T-cell (primary cell): Measurements from ENCODE around the gene CTBP2. TPM values are rescaled to one million over a fixed set of nuclear protein-coding genes. Genes with fewer than 3 reads are reported as not detected.

Experiments used
- ATAC-seq, 4 experiments: fragments of 200-7000 bp in 3 of 4; fragments of 150-1000 bp in 1 of 4; cut with Tn5 transposase; replicated peaks in 1 of 4; 1 replicate in 3 of 4; 2 replicates in 1 of 4; pipeline ENCODE4 v1.10.0; 2021; ENCODE audit warnings: moderate library complexity in 3 of 4, mild to moderate bottlenecking in 2 of 4, moderate number of reproducible peaks in 1 of 4
- CTCF ChIA-PET, 2 donors: fragments of 300-600 bp; sonication (Branson Sonifier 250); formaldehyde crosslinking; loops; one replicate each; lab custom pipeline; 2022; ENCODE audit warnings: antibody characterized with exemption in 2 of 2; lab: Charles Lee
- POLR2A ChIA-PET, 2 donors: fragments of 300-600 bp; sonication (Branson Sonifier 250); formaldehyde crosslinking; loops; one replicate each; lab custom pipeline; 2022; ENCODE audit warnings: antibody characterized with exemption in 2 of 2; lab: Charles Lee
- DNase-seq, 35 experiments: peaks; one replicate each; pipeline versions ENCODE4 v3.0.0 to v3.0.0-alpha.2; 2013 to 2023
- H3K27ac ChIP-seq: one replicate; pipeline ENCODE4 v1.5.1; 2013; ENCODE audit warnings: low read length
- H3K27me3 ChIP-seq, 2 experiments: replicated peaks in 1 of 2; 1 replicate in 1 of 2; 2 replicates in 1 of 2; pipeline versions ENCODE4 v1.6.1 to v1.7.0; 2013; ENCODE audit warnings: low read length in 1 of 2, mixed read lengths in 1 of 2; ENCODE audit not compliant: control insufficient read depth in 2 of 2, insufficient read depth in 2 of 2; ENCODE audit errors: extremely low read depth in 1 of 2
- H3K36me3 ChIP-seq, 2 donors: 1 replicate in 1 of 2; 2 replicates in 1 of 2; pipeline versions ENCODE4 v1.6.1 to v1.7.0; 2013; ENCODE audit warnings: low read length in 1 of 2; ENCODE audit not compliant: control insufficient read depth in 2 of 2, insufficient read depth in 1 of 2; ENCODE audit errors: extremely low read depth in 1 of 2
- H3K4me1 ChIP-seq, 2 experiments: 1 replicate in 1 of 2; 2 replicates in 1 of 2; pipeline versions ENCODE4 v1.6.1 to v1.7.0; 2013; ENCODE audit warnings: low read length in 2 of 2, mixed read lengths in 1 of 2; ENCODE audit not compliant: insufficient read depth in 2 of 2, control insufficient read depth in 1 of 2; ENCODE audit errors: extremely low read depth in 1 of 2
- H3K4me3 ChIP-seq, 2 donors: 1 replicate in 1 of 2; 2 replicates in 1 of 2; pipeline versions ENCODE4 v1.5.1 to v1.7.0; 2013; ENCODE audit warnings: mild to moderate bottlenecking in 2 of 2, low read length in 1 of 2, moderate library complexity in 1 of 2; ENCODE audit not compliant: control insufficient read depth in 1 of 2; ENCODE audit errors: extremely low read depth in 1 of 2
- H3K9me3 ChIP-seq: 2 replicates; pipeline ENCODE4 v1.7.0; 2013
- H3K27ac Mint-ChIP-seq, 2 donors: one replicate each; pipeline ENCODE4 v1.8.0; 2020 to 2021; ENCODE audit warnings: mild to moderate bottlenecking in 2 of 2, mixed read lengths in 2 of 2
- H3K27me3 Mint-ChIP-seq, 2 donors: one replicate each; pipeline ENCODE4 v1.8.0; 2021 to 2022; ENCODE audit warnings: mixed read lengths in 2 of 2
- H3K36me3 Mint-ChIP-seq: one replicate; pipeline ENCODE4 v1.8.0; 2021; ENCODE audit warnings: mixed read lengths
- H3K4me1 Mint-ChIP-seq, 3 donors: one replicate each; pipeline ENCODE4 v1.8.0; 2020 to 2022; ENCODE audit warnings: mixed read lengths in 3 of 3, mild to moderate bottlenecking in 1 of 3
- H3K4me3 Mint-ChIP-seq, 3 donors: one replicate each; pipeline ENCODE4 v1.8.0; 2020 to 2022; ENCODE audit warnings: mild to moderate bottlenecking in 3 of 3, mixed read lengths in 3 of 3, moderate library complexity in 3 of 3
- H3K9me3 Mint-ChIP-seq, 3 donors: one replicate each; pipeline ENCODE4 v1.8.0; 2020 to 2022; ENCODE audit warnings: mixed read lengths in 3 of 3
- WGBS: methylation state at CpG from one replicate; pipeline ENCODE4 v1.1.5; 2013; ENCODE audit warnings: missing lambda C conversion rate; ENCODE audit not compliant: insufficient coverage; 5-methylcytosine and 5-hydroxymethylcytosine counted together
- total RNA-seq, 35 experiments: library from RNA in 6 of 35; stranded (reverse) in 6 of 35; fragments of 120-200 nt in 1 of 35; gene quantifications; one replicate each; pipeline versions ENCODE4 v1.2.1 to v1.2.4 and lab custom pipeline; 2013 to 2026

Gene CTBP2
- total RNA-seq, 5 donors from 2014 or later (not counting 1 experiment from before 2014, with no cell fraction given): 1.1 to 5.8 (median 3.1) TPM

DNA sequence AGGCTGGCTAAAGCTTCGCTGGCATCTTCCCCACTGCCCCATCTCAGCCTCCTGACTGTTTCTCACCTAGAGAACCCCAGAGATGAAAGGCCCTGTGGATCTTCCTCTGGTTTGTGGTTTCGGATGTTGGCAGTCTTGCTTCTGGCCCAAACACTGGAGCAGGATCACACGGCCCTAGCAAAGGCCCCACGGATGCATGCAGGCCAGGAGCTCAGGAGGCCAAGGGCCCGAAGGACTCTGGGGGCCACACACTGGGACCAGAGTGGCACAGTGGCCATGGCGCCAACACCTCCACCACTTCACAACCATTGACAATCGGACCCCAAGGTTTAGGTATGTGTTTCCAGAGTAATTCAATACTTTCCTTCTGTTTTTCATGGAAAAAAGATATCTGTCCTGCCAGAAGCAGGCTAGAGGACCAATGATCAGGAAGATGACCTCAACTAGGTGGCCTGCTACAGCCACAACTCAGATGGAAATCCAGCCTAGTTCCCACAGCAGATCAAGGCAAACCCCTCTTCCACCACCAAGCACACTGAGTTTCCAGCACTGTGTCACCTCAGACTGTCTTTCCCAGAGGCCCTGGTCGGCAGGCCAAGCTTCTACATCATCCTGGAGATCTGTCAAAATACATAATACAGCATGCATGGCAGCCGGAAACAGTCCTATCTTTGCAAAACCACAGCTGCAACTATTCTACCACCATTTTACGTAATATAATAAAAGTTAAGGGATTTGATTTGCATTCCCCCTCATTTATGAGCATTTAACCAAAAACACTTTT lies 53.0 kb downstream of the CTBP2 start:
- H3K27me3 Mint-ChIP-seq: peaks cover 0 to 3% of the 10 kb centered on the region in 2 donors
- POLR2A ChIA-PET: no interaction called here

DNA sequence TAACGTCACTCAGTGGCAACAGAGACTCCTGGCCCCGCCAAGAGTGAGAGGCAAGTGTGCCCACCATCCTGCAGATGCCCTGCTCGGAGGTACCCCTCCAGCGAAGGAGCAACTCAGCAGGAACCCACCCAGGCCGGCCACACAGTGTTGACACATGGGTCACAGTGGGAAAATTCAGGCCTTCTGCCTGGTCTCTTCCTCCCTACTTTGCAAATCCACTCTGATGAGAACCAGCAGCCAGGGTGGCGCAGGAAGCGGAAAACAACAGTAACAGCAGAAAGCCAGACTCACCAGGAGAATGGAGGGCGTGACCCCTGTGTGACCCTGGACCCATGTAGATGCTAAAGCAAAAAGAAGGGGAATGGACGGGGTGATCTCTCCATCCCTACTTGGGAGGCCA lies 53.8 kb downstream of the CTBP2 start:
- no peaks in the 10 kb centered on the region for H3K36me3 ChIP-seq

More for the DNA sequence above, 53.0 kb downstream of the CTBP2 start:
- no peak overlapping the region for H3K27ac Mint-ChIP-seq
- no peak for ATAC-seq
- H3K9me3 Mint-ChIP-seq: peaks cover 3 to 10% (median 5%) of the 10 kb centered on the region in 3 donors
- H3K36me3 Mint-ChIP-seq: no peaks in the 10 kb centered on the region
- 72% methylated on average over 6 of the region's 10 CpGs for WGBS
- Histone ChIP-seq H3K36me3 (no peaks in the 10 kb centered on the region), H3K9me3 (no peaks in the 10 kb centered on the region), H3K4me1 (no peaks in the 10 kb centered on the region), H3K4me3 (no peak overlapping the region), H3K27ac (no peak overlapping the region), H3K27me3 (peaks cover 0 to 14% of the 10 kb centered on the region in 2 experiments)
- DNase-seq: no peak
- no peaks in the 10 kb centered on the region for H3K4me1 Mint-ChIP-seq
- H3K4me3 Mint-ChIP-seq: no peak overlapping the region
- CTCF ChIA-PET: no interaction called here

DNA sequence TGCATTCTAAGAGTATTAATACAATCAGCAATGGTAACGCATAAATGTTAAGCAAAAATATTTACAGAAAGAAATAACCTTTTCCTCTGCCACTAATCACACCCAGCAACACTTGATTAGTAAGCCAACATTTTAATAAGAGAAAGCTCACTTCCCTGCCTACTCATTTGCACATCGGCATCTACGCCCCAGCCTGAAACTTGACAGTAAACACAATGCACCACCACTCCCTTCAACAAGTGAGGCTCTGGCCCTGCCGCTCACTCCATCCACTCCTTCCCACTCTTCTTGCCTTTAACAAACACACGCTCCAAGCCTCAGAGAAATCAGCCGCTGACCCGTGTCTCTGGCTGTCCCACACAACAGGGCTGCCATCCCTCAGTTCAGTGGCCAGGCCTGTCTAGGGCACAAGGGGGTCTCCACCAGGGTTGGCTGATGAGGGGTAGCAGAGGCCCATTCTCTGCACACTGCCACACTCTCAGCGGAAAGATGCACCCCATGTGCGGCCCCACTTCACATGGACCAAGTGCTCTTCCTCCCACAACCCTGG lies 54.6 kb downstream of the CTBP2 start:
- POLR2A ChIA-PET: no interaction called here
- Histone ChIP-seq H3K4me1 (no peaks in the 10 kb centered on the region), H3K27me3 (peaks cover 0 to 14% of the 10 kb centered on the region in 2 experiments), H3K27ac (no peak overlapping the region), H3K36me3 (no peaks in the 10 kb centered on the region), H3K9me3 (no peaks in the 10 kb centered on the region), H3K4me3 (no peak overlapping the region)
- Mint-ChIP-seq H3K27me3 (peaks cover 0 to 3% of the 10 kb centered on the region in 2 donors), H3K36me3 (no peaks in the 10 kb centered on the region), H3K4me3 (no peak overlapping the region), H3K4me1 (no peaks in the 10 kb centered on the region), H3K27ac (no peak overlapping the region), H3K9me3 (peaks cover 3 to 10% (median 5%) of the 10 kb centered on the region in 3 donors)
- CTCF ChIA-PET: no interaction called here
- WGBS: 94% methylated on average over 4 of the region's 9 CpGs
- ATAC-seq: no peak
- DNase-seq: no peak

More for the DNA sequence above, 53.8 kb downstream of the CTBP2 start:
- 92% methylated on average over 5 of the region's 9 CpGs for WGBS
- no peak overlapping the region for H3K4me3 ChIP-seq
- Mint-ChIP-seq H3K4me1 (no peaks in the 10 kb centered on the region), H3K4me3 (no peak overlapping the region), H3K27ac (no peak overlapping the region), H3K9me3 (peaks cover 3 to 10% (median 5%) of the 10 kb centered on the region in 3 donors), H3K27me3 (peaks cover 0 to 3% of the 10 kb centered on the region in 2 donors), H3K36me3 (no peaks in the 10 kb centered on the region)
- H3K4me1 ChIP-seq: no peaks in the 10 kb centered on the region
- no peaks in the 10 kb centered on the region for H3K9me3 ChIP-seq
- ChIA-PET CTCF (no interaction called here), POLR2A (no interaction called here)
- peaks cover 0 to 14% of the 10 kb centered on the region in 2 experiments for H3K27me3 ChIP-seq
- DNase-seq: no peak
- H3K27ac ChIP-seq: no peak overlapping the region
- no peak for ATAC-seq

DNA sequence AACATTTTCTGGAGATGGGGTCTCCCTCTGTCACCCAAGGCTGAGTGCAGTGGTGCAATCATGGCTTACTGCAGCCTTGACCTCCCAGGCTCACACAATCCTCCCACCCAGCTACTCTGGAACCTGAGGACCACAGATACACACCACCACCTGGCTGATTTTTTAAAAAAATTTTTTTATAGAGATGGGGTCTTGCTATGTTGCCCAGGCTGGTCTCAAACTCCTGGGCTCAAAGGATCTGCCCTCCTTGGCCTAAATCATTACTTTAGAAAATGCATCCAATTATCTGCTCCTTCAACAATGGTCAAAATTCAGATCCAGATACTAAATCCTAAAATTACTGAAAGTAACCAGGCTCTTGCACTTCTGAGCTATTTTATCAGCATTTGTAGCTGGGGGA lies 55.2 kb downstream of the CTBP2 start:
- Histone ChIP-seq H3K27ac (no peak overlapping the region), H3K36me3 (no peaks in the 10 kb centered on the region), H3K27me3 (peaks cover 0 to 14% of the 10 kb centered on the region in 2 experiments), H3K4me1 (no peaks in the 10 kb centered on the region), H3K4me3 (no peak overlapping the region), H3K9me3 (no peaks in the 10 kb centered on the region)
- ATAC-seq: no peak
- Mint-ChIP-seq H3K4me3 (no peak overlapping the region), H3K27ac (no peak overlapping the region), H3K9me3 (peaks cover 3 to 10% (median 5%) of the 10 kb centered on the region in 3 donors), H3K27me3 (peaks cover 0 to 3% of the 10 kb centered on the region in 2 donors), H3K4me1 (no peaks in the 10 kb centered on the region), H3K36me3 (no peaks in the 10 kb centered on the region)
- ChIA-PET CTCF (no interaction called here), POLR2A (no interaction called here)
- DNase-seq: no peak

DNA sequence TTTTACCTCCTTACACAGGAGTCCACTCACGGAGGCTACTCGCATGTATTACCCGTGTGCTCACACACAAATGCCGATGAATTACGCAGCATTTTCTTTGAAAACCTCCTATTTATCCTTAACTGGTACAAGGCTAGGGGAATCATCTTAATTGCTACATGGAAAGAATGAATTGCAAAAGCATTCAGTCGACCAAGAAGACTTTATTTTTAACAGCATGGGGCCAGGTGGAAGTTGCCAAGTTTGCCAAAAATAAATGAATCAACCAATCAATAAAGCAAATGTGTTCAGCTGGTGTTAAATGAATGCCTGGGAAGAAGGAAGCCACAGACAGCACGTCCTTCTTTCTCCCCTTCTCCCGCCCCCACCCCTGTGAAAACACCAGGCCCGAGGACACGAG lies 55.8 kb downstream of the CTBP2 start:
- Histone ChIP-seq H3K4me3 (no peak overlapping the region), H3K9me3 (no peaks in the 10 kb centered on the region), H3K4me1 (no peaks in the 10 kb centered on the region), H3K27ac (no peak overlapping the region), H3K36me3 (no peaks in the 10 kb centered on the region), H3K27me3 (peaks cover 0 to 14% of the 10 kb centered on the region in 2 experiments)
- POLR2A ChIA-PET: no interaction called here
- Mint-ChIP-seq H3K27ac (no peak overlapping the region), H3K27me3 (peaks cover 0 to 3% of the 10 kb centered on the region in 2 donors), H3K36me3 (no peaks in the 10 kb centered on the region), H3K9me3 (peaks cover 3 to 10% (median 5%) of the 10 kb centered on the region in 3 donors), H3K4me3 (no peak overlapping the region), H3K4me1 (no peaks in the 10 kb centered on the region)
- ATAC-seq: no peak
- 100% methylated on average over 1 of the region's 10 CpGs for WGBS
- CTCF ChIA-PET: no interaction called here
- DNase-seq: no peak

DNA sequence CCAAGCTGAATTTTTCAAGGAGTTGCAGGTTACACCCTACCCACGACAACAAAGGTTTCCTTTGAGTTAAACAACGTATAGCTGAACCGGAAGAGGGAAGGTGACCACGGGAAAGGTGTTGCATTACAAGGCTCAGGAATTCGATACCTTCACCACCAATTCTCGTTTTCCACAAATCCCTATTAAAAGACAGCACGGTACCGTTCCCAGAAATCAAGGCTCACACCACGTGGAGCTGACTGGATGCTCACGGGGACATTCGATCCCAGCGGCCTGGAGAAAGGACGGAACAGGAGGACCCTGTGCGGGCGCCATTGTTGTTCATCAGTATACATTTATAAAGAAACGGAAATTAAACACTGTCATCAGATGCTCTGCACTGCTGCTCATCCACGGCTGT lies 56.4 kb downstream of the CTBP2 start:
- H3K4me1 ChIP-seq: no peaks in the 10 kb centered on the region
- DNase-seq: no peak
- peaks cover 0 to 3% of the 10 kb centered on the region in 2 donors for H3K27me3 Mint-ChIP-seq
- H3K9me3 Mint-ChIP-seq: peaks cover 3 to 10% (median 5%) of the 10 kb centered on the region in 3 donors
- no peak overlapping the region for H3K4me3 ChIP-seq
- H3K36me3 ChIP-seq: no peaks in the 10 kb centered on the region
- no peak for ATAC-seq
- H3K27ac ChIP-seq: no peak overlapping the region
- ChIA-PET POLR2A (no interaction called here), CTCF (no interaction called here)
- no peaks in the 10 kb centered on the region for H3K36me3 Mint-ChIP-seq
- H3K27ac Mint-ChIP-seq: no peak overlapping the region
- no peaks in the 10 kb centered on the region for H3K9me3 ChIP-seq
- 91% methylated on average over 15 of the region's 17 CpGs for WGBS
- H3K4me3 Mint-ChIP-seq: no peak overlapping the region
- peaks cover 0 to 14% of the 10 kb centered on the region in 2 experiments for H3K27me3 ChIP-seq
- H3K4me1 Mint-ChIP-seq: no peaks in the 10 kb centered on the region
